ENCODE results near the gene ZNF2. TPM values are rescaled to one million over a fixed set of nuclear protein-coding genes. Genes with fewer than 3 reads are reported as not detected.

The ZNF2 gene
- total RNA-seq, 3 donors from 2014 or later, result 2.5 to 7.0 (median 2.9) TPM

DNA sequence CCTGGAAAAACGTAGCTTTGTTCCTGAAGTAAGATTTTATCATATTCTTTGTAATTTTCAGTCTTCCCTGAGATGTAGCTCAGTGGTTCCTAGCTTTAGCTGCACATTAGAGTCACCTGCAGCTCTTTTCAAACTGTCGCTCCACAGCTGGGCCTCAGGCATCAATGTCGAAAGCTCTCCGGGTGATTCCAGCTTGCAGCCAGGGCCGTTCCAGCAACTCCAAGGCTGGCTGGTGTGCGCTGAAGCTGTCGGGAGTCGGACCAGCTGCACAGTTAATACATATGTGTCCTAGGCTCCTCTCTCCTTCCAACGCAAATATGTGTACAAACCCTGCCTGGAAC, 609 bp upstream of the ZNF2 start:
- DNase-seq (no peak), ATAC-seq (peak; percentile 42)
- intact Hi-C loops (cut with DNase I, micrococcal nuclease), result no loop called here
- TF ChIP-seq, protein P1, sequence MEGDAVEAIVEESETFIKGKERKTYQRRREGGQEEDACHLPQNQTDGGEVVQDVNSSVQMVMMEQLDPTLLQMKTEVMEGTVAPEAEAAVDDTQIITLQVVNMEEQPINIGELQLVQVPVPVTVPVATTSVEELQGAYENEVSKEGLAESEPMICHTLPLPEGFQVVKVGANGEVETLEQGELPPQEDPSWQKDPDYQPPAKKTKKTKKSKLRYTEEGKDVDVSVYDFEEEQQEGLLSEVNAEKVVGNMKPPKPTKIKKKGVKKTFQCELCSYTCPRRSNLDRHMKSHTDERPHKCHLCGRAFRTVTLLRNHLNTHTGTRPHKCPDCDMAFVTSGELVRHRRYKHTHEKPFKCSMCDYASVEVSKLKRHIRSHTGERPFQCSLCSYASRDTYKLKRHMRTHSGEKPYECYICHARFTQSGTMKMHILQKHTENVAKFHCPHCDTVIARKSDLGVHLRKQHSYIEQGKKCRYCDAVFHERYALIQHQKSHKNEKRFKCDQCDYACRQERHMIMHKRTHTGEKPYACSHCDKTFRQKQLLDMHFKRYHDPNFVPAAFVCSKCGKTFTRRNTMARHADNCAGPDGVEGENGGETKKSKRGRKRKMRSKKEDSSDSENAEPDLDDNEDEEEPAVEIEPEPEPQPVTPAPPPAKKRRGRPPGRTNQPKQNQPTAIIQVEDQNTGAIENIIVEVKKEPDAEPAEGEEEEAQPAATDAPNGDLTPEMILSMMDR (IDR thresholded peaks at IDR 0.05), result no peak
- Histone ChIP-seq H3K36me3 (ENCODE audit: low read depth) (no peaks in the 10 kb centered on the region), H3K4me1 (ENCODE audit: low read depth) (peaks cover 8% of the 10 kb centered on the region), H3K9me3 (no peaks in the 10 kb centered on the region), H3K4me3 (peak overlapping the region; percentile 66)

DNA sequence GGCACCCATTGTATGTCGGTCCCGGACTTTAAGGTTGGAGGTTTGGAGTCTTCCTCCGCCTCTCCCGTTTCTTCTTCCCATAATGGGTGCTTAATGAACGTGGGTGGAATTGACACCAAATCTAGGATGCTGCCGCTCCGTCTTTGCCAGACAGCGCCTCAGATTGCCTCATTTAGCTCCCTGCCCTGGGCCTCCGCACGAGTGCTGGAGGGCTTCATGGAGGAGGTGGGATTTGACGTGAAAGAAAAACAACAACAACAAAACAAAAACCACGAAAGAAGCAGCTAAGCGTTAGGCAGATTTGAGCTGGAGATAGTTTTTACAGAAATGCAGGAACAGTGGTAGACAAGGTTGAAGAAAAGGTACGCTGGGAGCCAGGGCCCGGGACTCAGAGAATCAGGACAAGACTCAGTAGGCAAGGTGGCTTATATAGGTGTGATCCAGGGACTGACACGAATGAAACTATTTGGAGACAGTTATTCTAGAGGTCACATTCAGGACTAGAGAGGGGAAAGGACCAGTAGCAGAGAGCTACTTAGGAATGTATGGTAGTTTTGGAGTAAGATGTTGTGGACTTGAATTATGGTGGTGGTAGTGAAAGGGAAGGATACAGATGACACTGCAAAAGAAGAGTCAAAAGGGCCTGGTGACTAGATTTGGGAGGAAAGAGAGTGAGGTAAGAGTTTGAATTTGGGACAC, 605 bp downstream of the ZNF2 start:
- Histone ChIP-seq H3K4me3 (peak overlapping the region; percentile 66), H3K9me3 (no peaks in the 10 kb centered on the region), H3K36me3 (ENCODE audit: low read depth) (no peaks in the 10 kb centered on the region), H3K4me1 (ENCODE audit: low read depth) (peaks cover 8% of the 10 kb centered on the region)
- peak; percentile 23 for ATAC-seq
- no peak for DNase-seq
- TF ChIP-seq, protein P1 (IDR thresholded peaks at IDR 0.05), result no peak
- intact Hi-C loops (cut with DNase I, micrococcal nuclease), result no loop called here

DNA sequence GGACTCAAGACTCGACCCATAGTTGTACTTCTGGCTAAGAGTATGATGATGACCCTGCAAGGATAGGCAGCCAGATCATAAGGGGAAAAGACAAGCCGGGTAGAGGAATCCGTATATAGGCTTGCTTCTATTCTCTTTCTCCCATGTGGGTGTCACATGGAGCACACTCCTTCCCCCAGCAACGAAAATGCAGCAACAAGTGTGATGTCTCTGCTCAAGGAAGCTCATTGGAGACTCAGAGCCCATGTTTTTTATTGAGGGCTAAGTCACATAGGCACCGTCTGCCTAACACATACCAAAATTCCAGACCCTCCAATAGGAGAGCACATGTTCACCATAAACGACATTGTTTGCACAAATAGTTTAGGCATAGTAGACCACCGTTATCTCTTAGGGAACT, 6.3 kb downstream of the ZNF2 start:
- H3K36me3 ChIP-seq (ENCODE audit: low read depth), result no peaks in the 10 kb centered on the region
- DNase-seq, result no peak
- no peaks in the 10 kb centered on the region for H3K9me3 ChIP-seq
- intact Hi-C loops (cut with DNase I, micrococcal nuclease), result no loop called here
- TF ChIP-seq, protein P1 (IDR thresholded peaks at IDR 0.05), result no peak
- H3K4me1 ChIP-seq (ENCODE audit: low read depth), result no peaks in the 10 kb centered on the region
- ATAC-seq, result no peak
- no peak overlapping the region for H3K4me3 ChIP-seq

DNA sequence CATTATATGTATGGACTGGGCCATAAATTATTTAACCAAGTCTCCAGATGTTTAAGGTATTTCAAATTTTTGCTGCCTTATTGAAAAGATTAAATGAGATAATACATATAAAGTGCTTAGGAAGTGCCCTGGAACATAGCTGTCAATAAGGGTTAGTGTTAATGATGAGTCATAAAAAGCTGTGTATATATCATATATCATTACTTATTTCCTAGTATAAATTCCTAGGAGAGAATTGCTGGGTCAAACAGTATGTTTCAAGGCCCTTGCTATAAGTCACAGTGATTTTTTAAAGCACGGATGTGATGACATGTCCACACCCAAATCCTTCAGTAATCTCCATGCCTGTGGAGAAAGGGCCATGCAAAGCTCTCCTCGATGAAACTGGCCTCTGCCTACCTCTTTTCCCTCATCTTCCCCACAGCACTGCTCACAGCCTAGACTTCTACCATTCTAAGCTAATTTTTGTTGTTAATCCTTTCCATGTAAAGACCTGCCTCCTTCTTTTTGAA, 8.5 kb downstream of the ZNF2 start:
- ATAC-seq, result no peak
- Histone ChIP-seq H3K36me3 (ENCODE audit: low read depth) (no peaks in the 10 kb centered on the region), H3K4me1 (ENCODE audit: low read depth) (no peaks in the 10 kb centered on the region), H3K9me3 (no peaks in the 10 kb centered on the region), H3K4me3 (no peak overlapping the region)
- DNase-seq, result no peak
- TF ChIP-seq, protein P1 (IDR thresholded peaks at IDR 0.05), result no peak
- intact Hi-C loops (cut with DNase I, micrococcal nuclease), result no loop called here

DNA sequence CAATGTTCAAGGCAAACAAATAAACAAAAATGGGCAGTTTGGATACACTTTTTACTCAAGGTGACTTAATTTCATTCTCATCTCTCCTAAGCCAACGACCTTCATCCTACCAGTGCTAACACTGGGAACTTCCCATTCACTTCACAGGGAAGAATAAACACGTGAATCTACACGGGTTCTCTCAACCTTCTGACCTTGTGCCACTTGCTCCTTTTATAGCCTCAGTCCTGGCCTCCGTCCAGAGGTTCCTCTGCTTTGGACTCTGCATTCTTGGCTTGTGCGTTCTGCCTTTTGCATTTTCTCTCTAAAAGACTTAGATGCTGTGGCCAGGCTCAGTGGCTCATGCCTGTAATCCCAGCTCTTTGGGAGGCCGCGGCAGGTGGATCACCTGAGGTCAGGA, 13.8 kb downstream of the ZNF2 start:
- H3K9me3 ChIP-seq, result no peaks in the 10 kb centered on the region
- no peaks in the 10 kb centered on the region for H3K4me1 ChIP-seq (ENCODE audit: low read depth)
- H3K4me3 ChIP-seq, result no peak overlapping the region
- ATAC-seq (peak; percentile 42), DNase-seq (peak in 1 of 3 donors; percentile 20)
- peaks cover 7% of the 10 kb centered on the region for H3K36me3 ChIP-seq (ENCODE audit: low read depth)
- intact Hi-C loops (cut with DNase I, micrococcal nuclease), result no loop called here
- TF ChIP-seq, protein P1 (IDR thresholded peaks at IDR 0.05), result no peak
